HepG2 (cell line): ENCODE results near the gene NT5DC1. TPM values are rescaled to one million over a fixed set of nuclear protein-coding genes. Genes with fewer than 3 reads are reported as not detected.
A peak's percentile ranks its signal among the peaks of the same experiment; 100 is the strongest.

Experiments used
- DMAP1 ChIP-seq: IDR thresholded peaks from 2 replicates; pipeline ENCODE4 v1.6.1; 2016
- DZIP1 ChIP-seq: sonication (generic); formaldehyde crosslinking; IDR thresholded peaks from 2 replicates; pipeline ENCODE4 v1.5.0; 2020; ENCODE audit warnings: mild to moderate bottlenecking, missing genetic modification reagents
- GFI1 ChIP-seq: sonication (generic); formaldehyde crosslinking; IDR thresholded peaks from 2 replicates; pipeline ENCODE4 v1.5.0; 2020; ENCODE audit warnings: missing genetic modification reagents, mild to moderate bottlenecking, borderline replicate concordance
- HDAC2 ChIP-seq: sonication (generic); formaldehyde crosslinking; IDR thresholded peaks from 2 replicates; pipeline ENCODE4 v1.4.0; 2020; ENCODE audit warnings: missing genetic modification reagents
- IKZF1 ChIP-seq: fragments of 450-650 bp; IDR thresholded peaks from 2 replicates; pipeline ENCODE4 v1.7.1; 2016
- JUN ChIP-seq: sonication (generic); formaldehyde crosslinking; IDR thresholded peaks from 2 replicates; pipeline ENCODE4 v1.4.0; 2020; ENCODE audit warnings: mild to moderate bottlenecking, missing genetic modification reagents
- LBX2 ChIP-seq: sonication (generic); formaldehyde crosslinking; IDR thresholded peaks from 2 replicates; pipeline ENCODE4 v1.5.0; 2020; ENCODE audit warnings: missing genetic modification reagents, mild to moderate bottlenecking, borderline replicate concordance
- MXD4 ChIP-seq: IDR thresholded peaks from 2 replicates; pipeline ENCODE4 v1.6.1; 2016; ENCODE audit warnings: mild to moderate bottlenecking, missing biosample characterization, missing genetic modification reagents
- POGK ChIP-seq: sonication (generic); formaldehyde crosslinking; conservative IDR thresholded peaks from 2 replicates; pipeline ENCODE4 v1.8.0; 2022; ENCODE audit warnings: mild to moderate bottlenecking, moderate library complexity, missing genetic modification reagents
- RAD21 ChIP-seq: fragments of 450-650 bp; formaldehyde crosslinking; IDR thresholded peaks from 2 replicates; pipeline ENCODE4 v1.5.0; 2020; ENCODE audit warnings: mild to moderate bottlenecking
- RARG ChIP-seq: sonication (generic); formaldehyde crosslinking; IDR thresholded peaks from 2 replicates; pipeline ENCODE4 v1.4.0; 2020; ENCODE audit warnings: low read depth, mild to moderate bottlenecking, missing genetic modification reagents
- SAP130 ChIP-seq: IDR thresholded peaks from 2 replicates; pipeline ENCODE4 v1.6.1; 2016; ENCODE audit warnings: low read depth
- SP1 ChIP-seq, 2 experiments: fragments of 450-650 bp in 1 of 2; sonication (generic) in 1 of 2; formaldehyde crosslinking in 1 of 2; IDR thresholded peaks; 2 replicates each; pipeline versions ENCODE4 v1.4.0 to v1.6.1; 2016 to 2020; ENCODE audit warnings: missing genetic modification reagents in 1 of 2
- STAT5B ChIP-seq: sonication (generic); formaldehyde crosslinking; IDR thresholded peaks from 2 replicates; pipeline ENCODE4 v1.4.0; 2020; ENCODE audit warnings: missing genetic modification reagents
- TFDP1 ChIP-seq: IDR thresholded peaks from 2 replicates; pipeline ENCODE4 v1.6.1; 2016; ENCODE audit warnings: missing compliant biosample characterization, missing genetic modification reagents, borderline replicate concordance
- ZNF30 ChIP-seq: sonication (generic); formaldehyde crosslinking; IDR thresholded peaks from 2 replicates; pipeline ENCODE4 v1.5.0; 2020; ENCODE audit warnings: mild to moderate bottlenecking, missing genetic modification reagents
- ZNF33B ChIP-seq: sonication (generic); formaldehyde crosslinking; IDR thresholded peaks from 2 replicates; pipeline ENCODE4 v1.5.1; 2020; ENCODE audit warnings: mild to moderate bottlenecking, missing genetic modification reagents
- ZNF34 ChIP-seq: sonication (generic); formaldehyde crosslinking; IDR thresholded peaks from 2 replicates; pipeline ENCODE4 v1.4.0; 2020; ENCODE audit warnings: mild to moderate bottlenecking, missing genetic modification reagents, borderline replicate concordance
- ZNF724P ChIP-seq: sonication (generic); formaldehyde crosslinking; IDR thresholded peaks from 2 replicates; pipeline ENCODE4 v1.8.0; 2022; ENCODE audit warnings: missing genetic modification reagents, borderline replicate concordance
- polyA plus RNA-seq, 8 experiments: library from polyadenylated mRNA; depleted of rRNA in 3 of 8; stranded (reverse) in 7 of 8; unstranded in 1 of 8; fragments of >200 nt; fragmentation: Illumina TruSeq in 4 of 8; extraction: Trizol in 4 of 8; gene quantifications; 2 replicates each; pipeline versions ENCODE4 v1.2.1 to v1.2.3, GENCODE V29; 2011 to 2016; ENCODE audit warnings: low read depth in 4 of 8, missing spikeins in 1 of 8, mixed read lengths in 1 of 8; ENCODE audit not compliant: insufficient read depth in 1 of 8
- total RNA-seq, 5 experiments: library from RNA; depleted of rRNA; stranded (reverse); fragments of >200 nt; fragmentation: Illumina TruSeq; extraction: Trizol; gene quantifications; 2 replicates each; pipeline ENCODE4 v1.2.3, GENCODE V29; 2016; ENCODE audit warnings: low read depth in 1 of 5
- TF ChIP-seq, protein P1 (sequence below): sonication (generic); formaldehyde crosslinking; IDR thresholded peaks from 2 replicates; pipeline ENCODE4 v1.8.1; 2023; ENCODE audit warnings: mild to moderate bottlenecking, moderate library complexity, missing genetic modification reagents
- TF ChIP-seq, protein P2 (sequence below): IDR thresholded peaks from 2 replicates; pipeline ENCODE4 v1.6.1; 2018; ENCODE audit warnings: missing genetic modification reagents, mild to moderate bottlenecking, missing compliant biosample characterization

The NT5DC1 gene
- total and polyA plus RNA-seq, 2 of the 13 experiments (the other 11 are each of a cell fraction or from before 2014, with no cell fraction given): 27.0 to 56.1 TPM

DNA sequence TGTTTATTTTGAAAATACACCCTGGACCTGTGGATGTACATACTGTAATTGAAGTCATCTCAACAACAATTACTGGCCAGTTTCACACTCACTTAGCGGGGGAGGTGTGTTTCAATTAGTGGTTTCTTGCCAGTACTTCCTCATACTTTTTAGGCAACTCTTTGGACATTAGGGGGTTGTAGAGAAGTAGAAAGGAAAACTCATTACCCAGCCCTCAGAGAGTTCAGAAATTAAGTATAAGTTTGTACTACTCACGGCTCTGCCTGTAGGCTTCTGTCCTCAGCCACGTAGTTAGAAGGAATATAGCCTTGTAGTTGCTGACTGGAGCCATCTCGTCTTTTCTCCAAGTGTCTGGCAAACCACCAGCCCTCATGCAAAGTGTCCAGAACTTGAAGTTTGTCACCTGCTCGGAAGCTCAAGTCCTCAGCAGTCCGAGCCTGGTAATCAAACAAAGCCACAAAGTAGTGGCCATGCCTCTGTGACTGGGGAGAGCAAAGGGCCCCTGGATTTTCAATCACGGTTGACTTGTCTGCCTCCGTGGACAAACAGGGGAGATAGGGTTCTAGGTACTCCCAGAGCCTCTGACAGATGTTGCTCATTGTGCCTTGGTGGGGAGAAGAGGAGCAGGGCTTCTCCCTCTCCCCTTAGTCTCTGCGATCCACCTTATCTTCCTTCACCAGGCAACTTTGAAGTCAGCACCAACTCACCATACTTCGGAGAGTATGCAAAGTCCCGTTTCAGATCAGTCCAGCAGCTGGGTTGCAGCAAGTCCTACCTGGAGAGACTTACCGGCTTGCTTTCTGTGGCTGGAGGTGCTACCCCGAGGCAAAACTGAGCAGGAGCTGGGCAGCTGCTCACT lies 40.7 kb upstream of the NT5DC1 start (continued):
- TF ChIP-seq ZNF724P (CRISPR knock-in tag) (peak; percentile 28; the same call in 1 of the 2 replicates), DMAP1 (peak; percentile 39; the same call in 1 of the 2 replicates), SAP130 (CRISPR knock-in tag) (peak; percentile 67; the same call in 1 of the 2 replicates), ZNF34 (CRISPR knock-in tag) (0 out of 2 replicates have a peak, but pooled peaks have one; percentile 70), TFDP1 (CRISPR knock-in tag) (no peak), IKZF1 (no peak), ZNF33B (CRISPR knock-in tag) (no peak), LBX2 (no peak), SP1 (IDR thresholded peaks at IDR 0.05) (no peak), SP1 (CRISPR knock-in tag; IDR thresholded peaks at IDR 0.05) (0 out of 2 replicates have a peak, but pooled peaks have one; percentile 7), DZIP1 (CRISPR knock-in tag) (no peak), RAD21 (CRISPR knock-in tag) (no peak), ZNF30 (CRISPR knock-in tag) (no peak), POGK (CRISPR knock-in tag) (no peak), HDAC2 (CRISPR knock-in tag) (peak; percentile 10), GFI1 (peak; percentile 38), RARG (CRISPR knock-in tag) (0 out of 2 replicates have a peak, but pooled peaks have one; percentile 65), JUN (CRISPR knock-in tag) (peak; percentile 17; the same call in 1 of the 2 replicates), STAT5B (CRISPR knock-in tag) (0 out of 2 replicates have a peak, but pooled peaks have one; percentile 16), MXD4 (CRISPR knock-in tag) (0 out of 2 replicates have a peak, but pooled peaks have one; percentile 36)
- TF ChIP-seq, protein P1, sequence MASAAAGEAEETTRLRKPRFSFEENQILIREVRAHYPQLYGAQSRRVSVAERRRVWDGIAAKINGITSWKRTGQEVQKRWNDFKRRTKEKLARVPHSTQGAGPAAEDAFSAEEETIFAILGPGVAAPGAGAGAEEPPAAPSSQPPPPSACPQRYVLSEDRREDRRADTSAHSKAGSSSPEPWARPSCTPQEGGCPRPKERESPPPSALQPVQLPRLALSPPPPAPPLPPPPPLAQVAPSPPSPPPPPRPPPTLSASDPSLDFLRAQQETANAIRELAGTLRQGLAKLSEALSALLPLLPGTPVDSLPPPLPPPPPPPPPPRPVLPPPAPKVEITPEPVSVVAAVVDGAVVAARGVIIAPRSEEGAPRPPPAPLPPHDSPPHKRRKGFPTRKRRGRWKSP (CRISPR knock-in tag): peak; percentile 74
- TF ChIP-seq, protein P2, sequence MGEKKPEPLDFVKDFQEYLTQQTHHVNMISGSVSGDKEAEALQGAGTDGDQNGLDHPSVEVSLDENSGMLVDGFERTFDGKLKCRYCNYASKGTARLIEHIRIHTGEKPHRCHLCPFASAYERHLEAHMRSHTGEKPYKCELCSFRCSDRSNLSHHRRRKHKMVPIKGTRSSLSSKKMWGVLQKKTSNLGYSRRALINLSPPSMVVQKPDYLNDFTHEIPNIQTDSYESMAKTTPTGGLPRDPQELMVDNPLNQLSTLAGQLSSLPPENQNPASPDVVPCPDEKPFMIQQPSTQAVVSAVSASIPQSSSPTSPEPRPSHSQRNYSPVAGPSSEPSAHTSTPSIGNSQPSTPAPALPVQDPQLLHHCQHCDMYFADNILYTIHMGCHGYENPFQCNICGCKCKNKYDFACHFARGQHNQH (CRISPR knock-in tag): peak; percentile 26; the same call in 1 of the 2 replicates
